ENCODE results near the gene SETD3.
A peak's percentile ranks its signal among the peaks of the same experiment; 100 is the strongest.

Gene SETD3

GRCh38 chr14:99497894-99498293 is 17.2 kb upstream of the SETD3 start:
- no peak for DNase-seq (ENCODE audit: low read depth)

GRCh38 chr14:99497341-99497740 is 16.7 kb upstream of the SETD3 start:
- DNase-seq (ENCODE audit: low read depth) = no peak

- DNase-seq (ENCODE audit: low read depth) = no peak
Observed at GRCh38 chr14:99484106-99484505, 3.4 kb upstream of the SETD3 start.

GRCh38 chr14:99481745-99482099 is 1.1 kb upstream of the SETD3 start:
- no peak for DNase-seq (ENCODE audit: low read depth)

- peak; percentile 100 for DNase-seq (ENCODE audit: low read depth)
Observed at GRCh38 chr14:99480917-99481744, 472 bp upstream of the SETD3 start, which contains the start of gene CCNK. TSS of gene CCNK (plus strand) at chr14:99481409. CDS start at chr14:99492678, 11,269 bp downstream.

- no peak for DNase-seq (ENCODE audit: low read depth)
Observed at GRCh38 chr14:99479160-99479905, 1.3 kb downstream of the SETD3 start.

GRCh38 chr14:99478128-99478527 is 2.5 kb downstream of the SETD3 start:
- no peak for DNase-seq (ENCODE audit: low read depth)

GRCh38 chr14:99476864-99477263 is 3.8 kb downstream of the SETD3 start:
- no peak for DNase-seq (ENCODE audit: low read depth)

GRCh38 chr14:99475660-99476059 is 5.0 kb downstream of the SETD3 start:
- DNase-seq (ENCODE audit: low read depth) = no peak

GRCh38 chr14:99475179-99475578 is 5.5 kb downstream of the SETD3 start:
- no peak for DNase-seq (ENCODE audit: low read depth)

- no peak for DNase-seq (ENCODE audit: low read depth)
Observed at GRCh38 chr14:99473458-99473857, 7.2 kb downstream of the SETD3 start.

GRCh38 chr14:99472937-99473336 is 7.7 kb downstream of the SETD3 start:
- DNase-seq (ENCODE audit: low read depth) = no peak

GRCh38 chr14:99471731-99472130 is 8.9 kb downstream of the SETD3 start:
- no peak for DNase-seq (ENCODE audit: low read depth)

GRCh38 chr14:99468836-99469592 is 11.6 kb downstream of the SETD3 start:
- no peak for DNase-seq (ENCODE audit: low read depth)

GRCh38 chr14:99468081-99468480 is 12.6 kb downstream of the SETD3 start:
- no peak for DNase-seq (ENCODE audit: low read depth)

GRCh38 chr14:99467336-99468078 is 13.2 kb downstream of the SETD3 start:
- no peak for DNase-seq (ENCODE audit: low read depth)

GRCh38 chr14:99466758-99467157 is 13.9 kb downstream of the SETD3 start:
- DNase-seq (ENCODE audit: low read depth) = no peak

GRCh38 chr14:99465288-99465687 is 15.4 kb downstream of the SETD3 start:
- DNase-seq (ENCODE audit: low read depth) = no peak

GRCh38 chr14:99463974-99464373 is 16.7 kb downstream of the SETD3 start:
- DNase-seq (ENCODE audit: low read depth) = no peak

- no peak for DNase-seq (ENCODE audit: low read depth)
Observed at GRCh38 chr14:99462210-99462609, 18.4 kb downstream of the SETD3 start.

- DNase-seq (ENCODE audit: low read depth) = no peak
Observed at GRCh38 chr14:99461411-99462085, 19.1 kb downstream of the SETD3 start.

Data from activated T-helper 9 cell treated with anti-CD3 and anti-CD28 coated beads, Interleukin-2, amount 50 U/mL, for 16 hours (primary cell).